Colonic mucosa (tissue), 4 donors: ENCODE measurements around the gene SNX21. TPM values are rescaled to one million over a fixed set of nuclear protein-coding genes. Genes with fewer than 3 reads are reported as not detected.

Experiments used
- DNase-seq: peaks from one replicate; pipeline ENCODE4 v3.0.0-alpha.2; 2020
- H3K27ac ChIP-seq: fragments of 200-600 bp; one replicate; pipeline ENCODE4 v1.8.0; 2021
- H3K27me3 ChIP-seq: fragments of 200-600 bp; one replicate; pipeline ENCODE4 v1.8.0; 2021
- H3K36me3 ChIP-seq: fragments of 200-600 bp; one replicate; pipeline ENCODE4 v1.8.0; 2021
- H3K4me1 ChIP-seq: fragments of 200-600 bp; one replicate; pipeline ENCODE4 v1.8.0; 2021; ENCODE audit warnings: mild to moderate bottlenecking
- H3K4me3 ChIP-seq: fragments of 200-600 bp; one replicate; pipeline ENCODE4 v1.8.0; 2021
- H3K9ac ChIP-seq, 2 donors: one replicate each; pipeline ENCODE4 v1.7.0; 2013; ENCODE audit warnings: control low read depth in 2 of 2, low read depth in 2 of 2, low read length in 2 of 2
- H3K9me3 ChIP-seq: fragments of 200-600 bp; one replicate; pipeline ENCODE4 v1.8.0; 2021
- CTCF ChIP-seq: fragments of 200-600 bp; IDR thresholded peaks from one replicate; pipeline ENCODE4 v1.8.0; 2022; ENCODE audit warnings: antibody characterized with exemption, mild to moderate bottlenecking
- intact Hi-C: fragments of 100-400 bp; cut with DNase I; formaldehyde crosslinking; loops from one replicate; pipeline ENCODE4 v1.14.1; 2022
- total RNA-seq, 2 donors: library from RNA; stranded (reverse); fragmentation: NEBNext Ultra II Directional in 1 of 2; extraction: Animal tissue kit (Norgen Biotek cat#: 25700) in 1 of 2; gene quantifications; one replicate each; pipeline ENCODE4 v1.2.1, GENCODE V29; 2021
- donor health status: healthy.
- donor health status: DM: no; HTN: no; CAD: no.
- donor health status: DM: no; HTN: no; CAD: no.

The SNX21 gene
- total RNA-seq, 2 donors from 2014 or later = 11.2 to 12.6 TPM

GRCh38 chr20:45880988-45881788 lies 47.6 kb downstream of the SNX21 start, which contains the start of gene ZSWIM1:
Gene ZSWIM1, plus strand, starts transcription at chr20:45881227. Its CDS starts 1,366 bp downstream, at chr20:45882593.
- intact Hi-C loops = loop anchor here (10.0 kb wide), 1 partner anchor 56 kb away; the partner anchor contains the start of gene TNNC2
- peak; percentile 100 for DNase-seq
- H3K4me3 ChIP-seq = peak within 1 kb of the TSS; percentile 51
- H3K36me3 ChIP-seq = peaks cover 6% of the 10 kb centered on the region
- peak within 1 kb of the TSS; percentile 71 to 100 for H3K9ac ChIP-seq
- no peaks in the 10 kb centered on the region for H3K4me1 ChIP-seq
- no peaks in the 10 kb centered on the region for H3K27me3 ChIP-seq
- peak within 1 kb of the TSS; percentile 46 for H3K27ac ChIP-seq
- H3K9me3 ChIP-seq = no peaks in the 10 kb centered on the region
- no peak for TF ChIP-seq CTCF

GRCh38 chr20:45882469-45883099 lies 49.0 kb downstream of the SNX21 start:
- no peak overlapping the region for H3K9ac ChIP-seq
- no peak overlapping the region for H3K27ac ChIP-seq
- H3K4me3 ChIP-seq = no peak overlapping the region
- H3K27me3 ChIP-seq = no peaks in the 10 kb centered on the region
- no peaks in the 10 kb centered on the region for H3K4me1 ChIP-seq
- DNase-seq = no peak
- no peaks in the 10 kb centered on the region for H3K9me3 ChIP-seq
- H3K36me3 ChIP-seq = peaks cover 6% of the 10 kb centered on the region
- TF ChIP-seq CTCF = no peak
- intact Hi-C loops = loop anchor here (10.0 kb wide), 1 partner anchor 58 kb away; the partner anchor contains the start of gene TNNC2

- H3K36me3 ChIP-seq = peaks cover 6% of the 10 kb centered on the region
- no peak overlapping the region for H3K27ac ChIP-seq
- no peaks in the 10 kb centered on the region for H3K4me1 ChIP-seq
- no peak overlapping the region for H3K9ac ChIP-seq
- TF ChIP-seq CTCF = no peak
- H3K9me3 ChIP-seq = no peaks in the 10 kb centered on the region
- no peak overlapping the region for H3K4me3 ChIP-seq
- no peaks in the 10 kb centered on the region for H3K27me3 ChIP-seq
- no peak for DNase-seq
- intact Hi-C loops = loop anchor here (10.0 kb wide), 1 partner anchor 58 kb away; the partner anchor contains the start of gene TNNC2
These were observed 49.5 kb downstream of the SNX21 start for GRCh38 chr20:45883100-45883469.

- H3K9me3 ChIP-seq = no peaks in the 10 kb centered on the region
- H3K36me3 ChIP-seq = peaks cover 6% of the 10 kb centered on the region
- intact Hi-C loops = loop anchor here (10.0 kb wide), 1 partner anchor 62 kb away; the partner anchor contains the start of gene TNNC2
- TF ChIP-seq CTCF = no peak
- H3K27me3 ChIP-seq = no peaks in the 10 kb centered on the region
- H3K4me1 ChIP-seq = peaks cover 1% of the 10 kb centered on the region
- H3K27ac ChIP-seq = no peak overlapping the region
- no peak for DNase-seq
- no peak overlapping the region for H3K9ac ChIP-seq
- H3K4me3 ChIP-seq = no peak overlapping the region
These were observed 53.2 kb downstream of the SNX21 start for GRCh38 chr20:45886590-45887345.

GRCh38 chr20:45887346-45887715 lies 53.7 kb downstream of the SNX21 start, which contains the start of gene SPATA25:
Gene SPATA25, minus strand, starts transcription at chr20:45887622. Its CDS starts 32 bp downstream, at chr20:45887590.
- Histone ChIP-seq H3K9ac (no peak within 1 kb of the TSS), H3K4me3 (no peak within 1 kb of the TSS), H3K4me1 (peaks cover 7% of the 10 kb centered on the region), H3K27ac (no peak within 1 kb of the TSS), H3K27me3 (no peaks in the 10 kb centered on the region), H3K36me3 (peaks cover 6% of the 10 kb centered on the region), H3K9me3 (no peaks in the 10 kb centered on the region)
- intact Hi-C loops = loop anchor here (10.0 kb wide), 1 partner anchor 63 kb away; the partner anchor contains the start of gene TNNC2
- no peak for DNase-seq
- TF ChIP-seq CTCF = no peak
